ENCODE results near the gene KDM8.

- TF ChIP-seq POLR2A (IDR thresholded peaks at IDR 0.05) (no peak), CTCF (IDR thresholded peaks at IDR 0.05) (no peak)
These were observed 37.8 kb upstream of the KDM8 start for GRCh38 chr16:27165576-27165975.

Data from sigmoid colon (tissue), 3 donors.